Breast epithelium (tissue), 3 donors: ENCODE measurements around the gene RNF224.

Experiments used
- CTCF ChIP-seq, 3 donors: fragments of 450-650 bp; IDR thresholded peaks; one replicate each; pipeline ENCODE4 v1.5.1; 2016 to 2017; ENCODE audit warnings: antibody characterized with exemption in 3 of 3, mild to moderate bottlenecking in 3 of 3, moderate library complexity in 3 of 3
- POLR2AphosphoS5 ChIP-seq, 3 donors: sonication (generic); formaldehyde crosslinking; IDR thresholded peaks; one replicate each; pipeline ENCODE4 v1.6.1; 2017; ENCODE audit warnings: antibody characterized with exemption in 3 of 3

GRCh38 chr9:137276473-137277328 lies 49.4 kb downstream of the RNF224 start:
- no peak for TF ChIP-seq CTCF (IDR thresholded peaks at IDR 0.05)
- no peak for TF ChIP-seq POLR2AphosphoS5 (IDR thresholded peaks at IDR 0.05)
